Measurements from ENCODE around the gene IL4R. TPM values are rescaled to one million over a fixed set of nuclear protein-coding genes. Genes with fewer than 3 reads are reported as not detected.
"Not testable (repeated sequence)": the region's sequence is repeated elsewhere in the genome, so short reads cannot be mapped to it uniquely, and the experiment has no call there.

The IL4R gene
- total RNA-seq, 2 donors from 2014 or later = 118 to 140 TPM

GRCh38 chr16:27402964-27403600 is 89.3 kb downstream of the IL4R start:
- DNase-seq = no peak
- intact Hi-C loops (cut with DNase I, micrococcal nuclease) = no loop called here
- ATAC-seq = no peak

- intact Hi-C loops (cut with DNase I, micrococcal nuclease) = no loop called here
- DNase-seq (no peak), ATAC-seq (no peak)
These were observed 89.8 kb downstream of the IL4R start for GRCh38 chr16:27403601-27403992.

- ATAC-seq (no peak), DNase-seq (no peak)
- intact Hi-C loops (cut with DNase I, micrococcal nuclease) = no loop called here
These were observed 90.5 kb downstream of the IL4R start for GRCh38 chr16:27404163-27404823.

- DNase-seq (no peak), ATAC-seq (no peak)
- intact Hi-C loops (cut with DNase I, micrococcal nuclease) = no loop called here
These were observed 92.0 kb downstream of the IL4R start for GRCh38 chr16:27405546-27406451.

- DNase-seq (no peak), ATAC-seq (no peak)
- intact Hi-C loops (cut with DNase I, micrococcal nuclease) = no loop called here
These were observed 92.8 kb downstream of the IL4R start for GRCh38 chr16:27406511-27407128.

GRCh38 chr16:27407133-27407532 is 93.4 kb downstream of the IL4R start:
- no peak for DNase-seq
- no peak for ATAC-seq
- intact Hi-C loops (cut with DNase I, micrococcal nuclease) = no loop called here

GRCh38 chr16:27408012-27408601 is 94.3 kb downstream of the IL4R start:
- intact Hi-C loops (cut with DNase I, micrococcal nuclease) = no loop called here
- ATAC-seq = no peak
- DNase-seq = no peak

- intact Hi-C loops (cut with DNase I, micrococcal nuclease) = no loop called here
- ATAC-seq = no peak
- DNase-seq = no peak
These were observed 94.8 kb downstream of the IL4R start for GRCh38 chr16:27408602-27409031.

- intact Hi-C loops (cut with DNase I, micrococcal nuclease); DNase-seq; ATAC-seq: not testable (repeated sequence)
These were observed 96.2 kb downstream of the IL4R start for GRCh38 chr16:27409958-27410357.

- ATAC-seq = no peak
- intact Hi-C loops (cut with DNase I, micrococcal nuclease) = no loop called here
- no peak for DNase-seq
These were observed 97.0 kb downstream of the IL4R start for GRCh38 chr16:27410761-27411160.

- no peak for ATAC-seq
- no peak for DNase-seq
- intact Hi-C loops (cut with DNase I, micrococcal nuclease) = no loop called here
These were observed 100.2 kb downstream of the IL4R start for GRCh38 chr16:27413956-27414355.

Other genes starting within 250 kb of the IL4R start
- gene C16orf82, start 247.0 kb upstream of the IL4R start, total RNA-seq = not detected
- gene KDM8, start 110.4 kb upstream of the IL4R start, total RNA-seq = 1 to 10 TPM; 8.8 to 9.6 TPM
- 10 to 100 TPM; 44.4 to 44.7 TPM for gene NSMCE1, start 45.2 kb upstream of the IL4R start, total RNA-seq
- 1 to 10 TPM in 1 of 2 donors, under 1 TPM in 1; 0.40 to 1.0 TPM for gene IL21R, start 88.2 kb downstream of the IL4R start, total RNA-seq
- gene GTF3C1, start 235.9 kb downstream of the IL4R start, total RNA-seq = 10 to 100 TPM; 45.8 to 48.8 TPM
- 10 to 100 TPM; 30.2 to 38.7 TPM for gene KATNIP, start 236.2 kb downstream of the IL4R start, total RNA-seq